Measurements from ENCODE around the gene MYOG.

The MYOG gene

GRCh38 chr1:203120325-203121153, 34.7 kb upstream of the MYOG start:
- no peak overlapping the region for H3K27ac ChIP-seq
- DNase-seq (ENCODE audit: low read depth, low spot score), result no peak

DNA sequence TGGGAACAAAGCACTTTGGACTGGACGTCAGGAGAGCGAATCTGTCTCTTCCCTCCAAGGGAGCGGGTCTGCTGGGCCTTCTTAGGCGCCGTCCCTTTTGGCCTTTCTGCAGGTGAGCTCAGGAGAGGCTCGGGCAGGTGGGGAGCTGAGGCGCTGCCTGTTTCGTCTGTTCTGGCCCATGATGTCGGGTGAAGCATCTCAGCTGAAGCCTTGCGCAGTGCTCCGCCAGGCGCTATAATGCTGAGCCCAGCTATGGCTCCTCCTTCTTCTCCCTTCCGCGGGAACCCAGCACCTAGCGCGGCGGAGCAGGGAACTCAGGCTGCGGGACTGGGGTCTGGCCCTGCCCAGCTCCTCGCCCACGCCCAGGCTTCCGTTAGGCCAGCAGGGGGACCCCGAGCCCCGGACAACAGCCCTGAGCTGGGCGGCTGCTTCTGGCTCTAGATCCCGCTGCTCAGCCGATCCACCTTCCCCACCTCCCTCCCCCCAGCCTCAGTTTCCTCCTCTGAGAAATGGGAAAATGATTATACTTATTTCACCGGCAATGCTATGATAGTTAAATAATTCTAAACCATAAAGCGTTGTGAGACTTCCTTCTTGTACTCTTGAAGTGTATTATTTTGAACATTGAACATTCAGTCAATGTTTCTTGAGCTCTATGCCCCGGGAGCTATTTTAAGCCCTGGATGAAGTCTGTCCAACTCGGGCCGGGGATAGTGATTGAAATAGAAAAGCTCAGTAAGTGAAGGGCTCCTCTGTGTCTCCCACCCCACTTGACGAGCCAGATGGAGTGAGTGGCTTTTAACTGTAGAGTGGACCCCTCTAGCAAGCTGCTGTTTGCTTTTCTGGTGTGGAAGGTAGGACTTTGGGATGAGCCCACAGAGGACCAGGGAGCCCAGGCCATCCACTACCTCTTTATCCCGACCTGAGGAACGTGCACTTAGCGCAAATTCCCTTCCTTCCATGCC, 32.1 kb upstream of the MYOG start:
- no peak overlapping the region for H3K27ac ChIP-seq
- DNase-seq (ENCODE audit: low read depth, low spot score), result no peak

DNA sequence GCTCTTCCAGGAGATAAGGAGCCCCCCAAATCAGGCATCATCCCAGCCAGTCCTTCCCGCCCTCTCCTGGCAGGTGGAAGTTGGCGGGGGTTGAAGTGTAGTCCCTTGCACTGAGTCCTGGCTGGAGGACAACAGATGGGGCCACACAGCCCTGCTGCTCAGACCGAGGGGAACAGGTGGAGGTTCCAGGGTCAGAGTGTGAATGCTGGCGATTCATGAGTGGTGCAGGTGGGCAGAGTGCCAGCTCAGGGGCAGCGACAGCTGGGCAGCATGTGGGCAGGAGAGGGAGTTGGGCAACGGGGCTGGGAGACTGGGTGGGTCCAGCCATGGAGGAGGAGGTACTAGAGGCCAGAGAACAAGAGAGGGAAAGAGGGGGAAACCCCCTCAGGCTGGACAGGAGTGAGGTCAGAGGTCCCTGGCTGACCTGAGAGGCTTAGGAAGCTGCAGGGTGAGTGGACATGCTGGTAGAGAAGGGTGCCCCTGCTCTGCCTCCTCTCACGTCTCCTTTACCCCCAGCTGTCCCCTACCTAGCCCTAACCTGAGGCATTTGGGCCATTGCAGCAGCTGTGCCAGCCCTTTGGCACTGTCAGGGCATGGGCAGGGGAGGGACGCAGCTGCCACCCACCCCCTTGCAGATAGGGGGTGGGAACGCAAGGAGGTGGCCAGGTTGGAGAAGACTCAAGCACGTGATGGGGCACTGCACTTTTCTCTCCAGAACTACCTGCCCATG, 30.4 kb upstream of the MYOG start:
- no peak for DNase-seq (ENCODE audit: low read depth, low spot score)

DNA sequence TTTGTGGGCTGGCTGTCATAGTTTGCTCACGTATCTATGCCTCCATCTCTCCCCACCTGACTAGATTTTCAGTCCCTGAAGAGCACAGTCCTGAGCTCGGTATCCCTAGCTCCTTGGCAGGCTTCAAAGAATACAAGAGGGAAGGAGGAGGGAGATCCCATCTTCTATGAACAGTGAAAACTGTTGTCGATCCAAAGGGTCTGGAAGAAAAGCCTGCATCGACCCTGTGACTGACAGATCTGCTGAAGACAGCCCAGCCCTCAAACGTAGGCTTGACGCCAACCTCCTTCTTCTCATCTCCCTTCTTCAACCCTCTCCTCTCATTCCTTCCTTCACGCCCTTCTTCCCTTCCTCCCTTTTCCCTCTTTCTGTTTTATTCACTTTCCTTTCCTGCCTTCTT, 28.4 kb upstream of the MYOG start:
- no peak overlapping the region for H3K27ac ChIP-seq
- DNase-seq (ENCODE audit: low read depth, low spot score), result no peak

More for the DNA sequence above, 30.4 kb upstream of the MYOG start:
- H3K27ac ChIP-seq, result no peak overlapping the region

GRCh38 chr1:203113308-203113707, 27.5 kb upstream of the MYOG start:
- DNase-seq (ENCODE audit: low read depth, low spot score), result no peak
- H3K27ac ChIP-seq, result no peak overlapping the region

DNA sequence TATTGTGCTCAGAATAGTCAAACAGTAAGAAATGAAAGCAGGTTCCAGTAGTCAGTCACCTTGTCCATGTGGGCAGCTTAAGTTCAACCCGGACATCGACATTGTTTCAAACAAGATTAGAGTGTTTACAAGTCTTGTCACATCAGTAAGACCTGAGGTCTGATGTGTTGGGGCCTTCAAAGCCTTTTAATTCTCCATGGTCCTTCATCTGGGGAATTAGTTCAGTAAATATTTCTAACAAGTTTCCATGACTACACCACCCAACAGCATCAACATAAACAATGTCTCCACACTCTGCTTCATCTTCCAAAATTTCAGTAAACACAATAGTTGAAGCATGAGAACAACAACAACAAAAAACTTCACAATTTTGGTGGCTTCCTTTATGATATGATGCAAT, 26.7 kb upstream of the MYOG start:
- no peak for DNase-seq (ENCODE audit: low read depth, low spot score)
- H3K27ac ChIP-seq, result no peak overlapping the region

DNA sequence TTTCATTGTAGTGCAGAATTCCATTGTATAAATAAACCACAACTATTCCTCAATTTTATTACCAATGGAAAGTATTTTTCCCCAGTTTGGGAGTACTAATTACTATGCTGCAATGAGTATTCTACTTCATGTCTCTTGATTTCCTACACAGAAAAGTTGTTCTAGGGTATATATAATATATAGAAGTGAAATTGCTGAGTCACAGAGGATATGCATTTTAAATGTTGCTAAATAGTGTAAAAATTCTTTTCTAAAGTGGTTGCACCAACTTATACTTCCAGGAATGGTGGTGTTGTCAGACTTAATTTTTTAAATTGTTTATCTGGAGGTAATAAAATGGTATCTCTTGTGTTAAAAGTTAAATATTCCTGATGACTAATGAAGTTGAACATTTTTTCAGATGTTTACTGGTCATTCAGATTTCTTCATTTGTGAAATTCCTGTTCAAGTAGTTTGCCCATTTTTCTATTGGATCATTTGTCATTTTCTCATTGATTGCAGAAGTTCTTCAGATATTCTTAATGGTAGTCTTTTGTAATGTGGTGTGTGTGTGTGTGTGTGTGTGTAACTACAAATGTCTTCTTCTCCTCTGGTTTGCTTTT, 19.1 kb upstream of the MYOG start:
- DNase-seq (ENCODE audit: low read depth, low spot score), result no peak
- H3K27ac ChIP-seq, result no peak overlapping the region

DNA sequence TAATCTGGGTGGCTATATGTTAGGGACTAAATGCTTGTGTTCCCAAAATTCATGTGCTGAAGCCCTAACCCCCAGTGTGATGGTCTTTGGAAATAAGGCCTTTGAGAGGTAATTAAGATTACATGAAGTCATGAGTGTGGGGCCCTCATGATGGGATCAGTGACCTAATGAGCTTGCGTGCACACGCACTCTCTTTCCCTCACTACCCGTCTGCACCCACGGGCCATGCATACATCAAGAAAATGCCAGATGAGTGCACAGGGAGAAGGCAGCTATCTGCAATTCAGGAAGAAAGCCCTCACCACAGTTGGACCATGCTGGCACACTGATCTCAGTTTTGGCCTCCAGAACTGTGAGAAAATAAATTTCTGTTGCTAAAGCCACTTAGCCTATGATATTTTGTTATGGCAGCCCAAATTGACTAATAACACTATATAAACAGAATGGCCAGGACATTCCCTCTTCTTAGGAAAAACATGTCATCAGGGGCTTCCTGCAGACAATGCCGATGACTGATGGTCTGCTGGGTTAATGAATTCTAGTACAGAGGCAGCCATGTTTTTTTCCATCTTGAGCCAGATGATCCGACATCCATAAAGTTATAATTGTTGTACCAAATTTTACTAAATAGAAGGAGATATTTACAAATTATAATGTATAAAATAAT, 18.1 kb upstream of the MYOG start:
- no peak overlapping the region for H3K27ac ChIP-seq
- DNase-seq (ENCODE audit: low read depth, low spot score), result no peak

GRCh38 chr1:203103216-203103615, 17.4 kb upstream of the MYOG start:
- no peak overlapping the region for H3K27ac ChIP-seq
- no peak for DNase-seq (ENCODE audit: low read depth, low spot score)

DNA sequence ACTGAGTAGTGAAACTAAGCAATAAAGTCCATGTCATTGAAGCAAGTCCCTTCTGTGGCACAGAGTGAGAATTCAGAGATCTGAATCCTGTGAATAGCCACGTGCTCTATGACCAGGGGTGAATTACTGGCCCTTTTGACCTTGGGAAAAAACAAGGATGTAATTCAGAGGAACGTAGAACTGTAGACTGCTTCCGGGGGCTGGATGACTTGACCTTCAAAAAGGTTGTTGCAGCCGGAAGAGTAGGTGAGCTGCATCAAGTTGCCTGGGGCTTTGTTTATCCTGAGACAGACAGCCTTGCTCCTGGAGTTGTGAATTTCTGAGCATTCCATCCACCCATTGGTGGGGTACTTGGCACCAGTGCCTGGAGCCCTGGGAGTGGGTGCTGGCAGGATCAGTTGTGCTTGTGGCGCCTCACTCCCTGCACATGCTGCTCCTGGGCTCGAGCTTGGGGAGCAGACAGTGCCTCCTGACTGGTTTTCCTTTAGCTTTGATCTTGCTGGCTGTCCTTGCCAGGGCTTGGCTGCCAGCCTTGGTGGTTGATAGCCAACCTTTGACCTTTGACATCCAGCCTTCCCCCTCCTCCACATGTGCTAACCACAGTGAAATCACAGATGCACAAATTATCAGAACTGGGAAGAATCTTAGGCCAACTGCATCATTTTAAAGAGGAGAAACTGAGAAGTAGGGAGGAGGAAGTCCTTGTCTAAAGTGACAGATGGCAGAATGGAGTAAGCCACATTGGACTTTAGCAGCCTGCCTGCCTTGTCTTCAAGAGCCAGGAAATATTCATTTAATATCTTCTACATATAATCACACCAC, 16.2 kb upstream of the MYOG start:
- no peak for DNase-seq (ENCODE audit: low read depth, low spot score)
- no peak overlapping the region for H3K27ac ChIP-seq

GRCh38 chr1:203100516-203100869, 14.7 kb upstream of the MYOG start:
- peak; percentile 36 for DNase-seq (ENCODE audit: low read depth, low spot score)
- H3K27ac ChIP-seq, result peak overlapping the region; percentile 40

DNA sequence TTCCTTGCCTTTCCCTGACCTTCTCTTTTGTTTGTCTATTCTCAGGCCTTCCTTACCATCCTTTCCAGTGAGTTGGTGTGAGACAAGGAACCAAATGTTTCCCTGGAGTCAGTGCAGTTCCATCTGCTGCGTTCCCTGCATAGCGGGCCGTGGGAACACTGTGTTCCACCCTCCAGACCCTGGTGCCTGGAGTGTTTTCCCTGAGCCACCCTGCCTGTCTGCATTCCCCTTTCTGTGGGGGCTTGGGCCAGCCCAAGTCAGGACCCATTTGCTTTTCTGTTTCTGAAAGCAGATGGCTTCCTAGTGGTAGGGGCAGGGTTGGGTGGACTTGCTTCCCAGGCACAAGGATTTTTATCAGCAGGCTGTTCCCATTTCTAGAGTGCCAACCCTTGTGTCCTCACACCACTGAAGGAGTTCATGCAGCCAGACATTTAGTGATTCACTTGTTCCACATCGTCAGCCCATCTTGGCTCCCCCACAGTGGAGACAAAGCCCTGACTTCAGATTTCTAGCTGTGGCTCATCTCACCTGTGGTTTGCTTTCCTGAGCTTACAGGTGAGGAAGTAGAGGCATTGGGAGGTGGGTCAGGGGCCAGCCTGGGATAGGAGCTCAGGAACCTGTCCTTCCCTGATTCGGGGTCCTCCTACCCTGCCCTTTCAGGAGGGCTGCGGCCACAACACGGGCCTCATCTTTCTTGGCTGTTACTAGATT, 14.1 kb upstream of the MYOG start:
- no peak for DNase-seq (ENCODE audit: low read depth, low spot score)
- H3K27ac ChIP-seq, result peak overlapping the region; percentile 40

- no peak overlapping the region for H3K27ac ChIP-seq
- DNase-seq (ENCODE audit: low read depth, low spot score), result no peak
Observed at GRCh38 chr1:203098914-203099520, 13.2 kb upstream of the MYOG start.

- DNase-seq (ENCODE audit: low read depth, low spot score), result no peak
- no peak overlapping the region for H3K27ac ChIP-seq
Observed at GRCh38 chr1:203098445-203098844, 12.6 kb upstream of the MYOG start.

DNA sequence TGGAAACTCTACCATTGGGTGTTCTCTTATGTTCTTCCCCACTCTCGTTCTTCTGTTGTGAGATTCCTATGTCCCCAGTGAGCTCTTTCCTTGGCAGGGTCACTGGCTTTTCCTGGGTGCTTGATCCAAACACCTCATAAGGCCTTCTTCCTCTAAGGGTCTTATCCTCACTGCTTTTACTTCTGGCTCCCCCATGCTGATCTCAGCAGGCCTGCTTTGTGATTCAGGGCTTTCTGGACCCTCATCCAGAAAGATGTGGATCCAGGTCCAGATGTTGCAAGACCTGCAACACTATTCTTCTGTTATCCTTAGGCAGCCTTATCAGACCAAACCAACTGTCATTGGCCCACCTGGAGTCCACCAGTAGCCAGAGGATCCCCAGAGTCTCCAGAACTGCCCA, 11.2 kb upstream of the MYOG start:
- DNase-seq (ENCODE audit: low read depth, low spot score), result no peak
- no peak overlapping the region for H3K27ac ChIP-seq

GRCh38 chr1:203096566-203096965, 10.8 kb upstream of the MYOG start:
- no peak for DNase-seq (ENCODE audit: low read depth, low spot score)
- no peak overlapping the region for H3K27ac ChIP-seq

GRCh38 chr1:203095061-203095690, 9.4 kb upstream of the MYOG start:
- no peak overlapping the region for H3K27ac ChIP-seq
- DNase-seq (ENCODE audit: low read depth, low spot score), result no peak

Data from epithelial cell of prostate (primary cell).